OCI-LY7 (cell line): ENCODE results near the gene ABCA2. TPM values are rescaled to one million over a fixed set of nuclear protein-coding genes. Genes with fewer than 3 reads are reported as not detected.
A peak's percentile ranks its signal among the peaks of the same experiment; 100 is the strongest.

Experiments
- Bru-seq: library from RNA; stranded (reverse); fragments of 400-500 nt; gene quantifications from one replicate; lab custom pipeline; 2021; lab: Mats Ljungman, UMichigan
- BruChase-seq, 2 experiments: library from RNA; stranded (reverse); fragments of 400-500 nt; gene quantifications; one replicate each; lab custom pipeline; 2021; lab: Mats Ljungman, UMichigan
- BruUV-seq: library from RNA; stranded (reverse); fragments of 400-500 nt; replicated peaks from 2 replicates; lab custom pipeline; 2021; lab: Mats Ljungman, UMichigan
- CTCF ChIA-PET: fragments of 300-600 bp; sonication (Branson Sonifier 250); formaldehyde crosslinking; loops from one replicate; lab custom pipeline; 2022; ENCODE audit warnings: antibody characterized with exemption; ENCODE audit not compliant: unreplicated experiment; lab: Charles Lee
- POLR2A ChIA-PET: fragments of 300-600 bp; sonication (Branson Sonifier 250); formaldehyde crosslinking; loops from one replicate; lab custom pipeline; 2022; ENCODE audit warnings: antibody characterized with exemption; lab: Charles Lee
- DNase-seq: peaks from one replicate; pipeline ENCODE4 v3.0.0-alpha.2; 2015; ENCODE audit warnings: low spot score
- H2AFZ ChIP-seq: fragments of 200-600 bp; sonication (generic), shearing (Covaris generic); 2 replicates; pipeline ENCODE4 v1.6.1; 2014; ENCODE audit warnings: mild to moderate bottlenecking, antibody characterized with exemption, low read length, moderate library complexity
- H3K27ac ChIP-seq: fragments of 200-600 bp; sonication (generic); 2 replicates; pipeline ENCODE4 v1.5.1; 2014; ENCODE audit warnings: mixed run types, low read depth, mild to moderate bottlenecking, moderate library complexity, low read length, inconsistent platforms; ENCODE audit not compliant: poor library complexity, severe bottlenecking
- H3K36me3 ChIP-seq: fragments of 200-600 bp; sonication (generic); 2 replicates; pipeline ENCODE4 v1.6.1; 2014; ENCODE audit warnings: mild to moderate bottlenecking, antibody characterized with exemption, low read length, moderate library complexity, mixed read lengths; ENCODE audit not compliant: insufficient read depth
- H3K4me1 ChIP-seq: fragments of 200-600 bp; sonication (generic); 2 replicates; pipeline ENCODE4 v1.5.1; 2014; ENCODE audit warnings: mild to moderate bottlenecking, low read length; ENCODE audit not compliant: insufficient read depth, poor library complexity, severe bottlenecking
- H3K4me2 ChIP-seq: fragments of 200-600 bp; sonication (generic); 2 replicates; pipeline ENCODE4 v1.6.1; 2014; ENCODE audit warnings: mild to moderate bottlenecking, low read length
- H3K4me3 ChIP-seq: fragments of 200-600 bp; sonication (generic); 2 replicates; pipeline ENCODE4 v1.5.1; 2014; ENCODE audit warnings: mild to moderate bottlenecking, low read depth, low read length; ENCODE audit not compliant: poor library complexity, severe bottlenecking
- H3K79me2 ChIP-seq: fragments of 200-600 bp; sonication (generic); 2 replicates; pipeline ENCODE4 v1.6.1; 2016; ENCODE audit warnings: low read depth, mild to moderate bottlenecking, low read length, moderate library complexity, mixed read lengths; ENCODE audit not compliant: insufficient read depth
- H3K9me2 ChIP-seq: fragments of 200-600 bp; sonication (generic); 2 replicates; pipeline ENCODE4 v1.6.1; 2016; ENCODE audit warnings: mild to moderate bottlenecking, low read length, mixed read lengths; ENCODE audit not compliant: insufficient read depth
- H3K9me3 ChIP-seq: fragments of 200-600 bp; sonication (generic); 2 replicates; pipeline ENCODE4 v1.6.1; 2014; ENCODE audit warnings: mild to moderate bottlenecking, mixed run types, low read length, mixed read lengths
- H4K20me1 ChIP-seq: fragments of 200-600 bp; sonication (generic); 2 replicates; pipeline ENCODE4 v1.6.1; 2014; ENCODE audit warnings: mild to moderate bottlenecking, antibody characterized with exemption, low read length, moderate library complexity, mixed read lengths; ENCODE audit not compliant: insufficient read depth
- CTCF ChIP-seq: fragments of 200-600 bp; sonication (generic); conservative IDR thresholded peaks from 2 replicates; pipeline ENCODE4 v1.5.1; 2014; ENCODE audit warnings: mild to moderate bottlenecking, antibody characterized with exemption, low read length, moderate library complexity, mixed read lengths
- EZH2phosphoT487 ChIP-seq: fragments of 200-600 bp; sonication (generic); IDR thresholded peaks from 2 replicates; pipeline ENCODE4 v1.6.1; 2018; ENCODE audit warnings: low read depth, borderline replicate concordance, mild to moderate bottlenecking, mixed run types, antibody characterized with exemption, low read length, moderate library complexity, mixed read lengths
- intact Hi-C: fragments of 100-400 bp; cut with micrococcal nuclease; formaldehyde crosslinking; loops from one replicate; pipeline ENCODE4 v1.10.0; 2022; ENCODE audit not compliant: unreplicated experiment
- long read RNA-seq: library from polyadenylated mRNA; stranded (forward); transcript quantifications from one replicate; pipeline ENCODE4 v2.0.0, GENCODE V29; 2022
- total RNA-seq, 2 experiments: library from RNA; depleted of rRNA in 1 of 2; stranded (reverse); fragments of >200 nt in 1 of 2; shearing (Covaris generic) in 1 of 2; gene quantifications; 2 replicates each; pipeline ENCODE4 v1.2.3, GENCODE V29; 2014 to 2022

The ABCA2 gene
- 2.4 and 4.1 TPM in 2 replicates for total RNA-seq (2014; rRNA removed; shearing (Covaris generic))
- total RNA-seq (2022): 8.3 and 10.6 TPM in 2 replicates
- percentile 21 among the genes with signal in this experiment for Bru-seq, nascent RNA
- BruChase-seq, experiment 1, labeled RNA remaining after a 6-hour chase: percentile 32 among the genes with signal in this experiment
- BruChase-seq, experiment 2, labeled RNA remaining after a 2-hour chase: percentile 25 among the genes with signal in this experiment
- long read RNA-seq, partial matches to known transcripts: 1 of 1 reads
- long read RNA-seq, other reads (novel, unspliced or antisense): 0 of 1 reads

DNA sequence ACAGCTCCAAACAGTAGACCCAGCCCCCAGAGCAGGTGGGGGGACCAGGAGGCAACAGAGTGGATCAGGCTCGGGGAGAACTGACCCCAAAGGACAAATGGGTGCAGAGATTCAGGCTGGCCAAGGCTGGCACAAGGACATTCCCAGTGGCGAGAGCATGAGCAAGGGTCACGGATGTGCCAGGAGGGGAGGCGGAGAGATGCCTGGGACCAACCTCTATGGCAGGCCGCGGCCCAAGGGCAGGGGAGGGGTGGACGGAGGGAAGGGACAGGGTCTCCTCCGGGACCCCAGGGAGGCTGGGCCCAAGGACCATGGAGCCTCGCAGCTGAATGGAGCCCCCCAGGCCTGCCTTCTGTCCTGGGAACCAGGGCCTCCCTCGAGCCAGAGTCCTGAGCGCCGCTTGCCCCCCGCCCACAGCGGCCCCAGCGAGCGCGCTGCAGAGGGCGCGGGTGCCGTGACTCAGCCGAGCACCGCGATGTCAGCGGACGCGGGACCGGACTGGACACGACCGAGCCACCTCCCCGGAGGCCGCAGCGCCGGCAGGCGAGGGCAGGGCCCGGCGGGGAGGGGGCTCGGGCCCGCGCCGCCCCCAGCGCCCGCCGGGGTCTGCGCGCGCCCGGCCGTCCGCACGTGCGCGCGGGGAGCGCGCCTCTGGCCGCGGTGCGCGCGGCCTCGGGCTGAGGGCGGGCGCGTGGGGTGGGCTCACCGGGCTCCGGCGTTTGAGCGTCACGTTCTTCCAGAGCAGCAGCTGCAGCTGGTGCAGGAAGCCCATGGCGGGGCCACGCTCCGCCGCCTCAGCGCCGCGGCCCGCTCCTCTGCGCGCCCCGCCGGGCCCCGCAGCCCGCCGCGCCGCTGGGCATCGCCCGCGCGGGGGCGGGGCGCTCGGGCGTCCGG lies at the start of gene ABCA2:
TSS of gene ABCA2 (minus strand) at position 869 of the 894 bp plus-strand sequence. CDS start at position 772, 97 bp downstream.
- Histone ChIP-seq H3K4me2 (peak within 1 kb of the TSS; percentile 84), H3K36me3 (no peaks in the 10 kb centered on the region), H3K9me3 (no peaks in the 10 kb centered on the region), H3K79me2 (no peaks in the 10 kb centered on the region), H2AFZ (peak within 1 kb of the TSS; percentile 80; the same call in 1 of the 2 replicates), H3K4me3 (peak within 1 kb of the TSS; percentile 65), H3K27ac (peak within 1 kb of the TSS; percentile 8), H4K20me1 (no peaks in the 10 kb centered on the region), H3K4me1 (peaks cover 45% of the 10 kb centered on the region), H3K9me2 (no peaks in the 10 kb centered on the region)
- TF ChIP-seq EZH2phosphoT487 (no peak), CTCF (no peak)
- CTCF ChIA-PET: no interaction called here
- DNase-seq: no peak
- BruUV-seq: no TSS peak
- POLR2A ChIA-PET: interaction anchor here (2.1 kb wide), 1 partner anchor 42 kb away, joined by 4 read pairs; no protein-coding TSS in a partner anchor
- intact Hi-C loops: loop anchor here (2.0 kb wide), 2 partner anchors 141 to 237 kb away; partner anchors contain the start of genes TMEM141 and TRAF2

DNA sequence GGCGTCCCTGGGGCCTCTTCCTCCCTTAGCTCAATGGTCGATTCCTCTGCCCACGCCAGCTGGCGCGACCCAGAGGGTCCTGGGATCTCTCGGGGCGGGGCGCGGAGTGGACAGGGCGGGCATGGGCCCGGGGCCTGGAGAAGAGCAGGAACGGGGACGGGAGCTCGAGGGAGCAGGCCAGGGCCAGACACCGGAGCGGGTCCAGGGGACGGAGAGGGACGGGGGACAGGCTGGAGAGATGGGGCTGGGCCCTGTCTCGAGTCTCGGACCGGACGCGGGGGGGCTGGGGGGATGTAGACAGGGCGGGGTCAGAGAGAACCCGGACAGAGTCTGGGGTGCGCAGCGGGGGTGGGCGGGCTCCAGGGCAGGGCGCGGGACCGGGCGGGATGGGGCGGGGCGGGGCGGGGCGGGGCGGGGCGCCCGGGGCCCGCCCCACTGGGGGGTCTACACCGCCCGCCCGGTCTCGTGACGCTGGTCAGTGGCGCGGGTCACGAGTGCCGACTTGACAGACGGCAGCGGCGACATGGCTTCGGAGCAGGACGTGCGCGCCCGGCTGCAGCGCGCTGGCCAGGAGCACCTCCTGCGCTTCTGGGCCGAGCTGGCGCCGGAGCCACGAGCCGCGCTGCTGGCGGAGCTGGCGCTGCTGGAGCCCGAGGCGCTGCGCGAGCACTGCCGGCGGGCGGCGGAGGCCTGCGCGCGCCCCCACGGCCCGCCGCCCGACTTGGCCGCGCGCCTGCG lies 49.1 kb upstream of the ABCA2 start, which contains the start of gene UAP1L1:
TSS of gene UAP1L1 (plus strand) at position 508 of the 738 bp plus-strand sequence. CDS start at position 524, 16 bp downstream.
- POLR2A ChIA-PET: interaction anchor here (1.2 to 2.0 kb wide), 2 partner anchors 9 to 10 kb away, joined by 4 to 7 read pairs; partner anchors contain the start of gene MAN1B1

More for the DNA sequence above, 49.1 kb upstream of the ABCA2 start, which contains the start of gene UAP1L1:
- peaks cover 18% of the 10 kb centered on the region for H3K4me1 ChIP-seq
- H2AFZ ChIP-seq: peak within 1 kb of the TSS; percentile 50; the same call in 1 of the 2 replicates
- H3K36me3 ChIP-seq: no peaks in the 10 kb centered on the region
- H4K20me1 ChIP-seq: no peaks in the 10 kb centered on the region
- BruUV-seq: no TSS peak
- no peaks in the 10 kb centered on the region for H3K9me2 ChIP-seq
- TF ChIP-seq EZH2phosphoT487: no peak
- TF ChIP-seq CTCF: no peak
- H3K79me2 ChIP-seq: no peaks in the 10 kb centered on the region
- H3K9me3 ChIP-seq: no peaks in the 10 kb centered on the region
- no peak within 1 kb of the TSS for H3K27ac ChIP-seq
- CTCF ChIA-PET: interaction anchor here (0.6 to 1.1 kb wide), 3 partner anchors 9 to 13 kb away, joined by 3 to 5 read pairs (median 4); partner anchors contain the start of gene MAN1B1
- H3K4me3 ChIP-seq: peak within 1 kb of the TSS; percentile 72
- peak within 1 kb of the TSS; percentile 69 for H3K4me2 ChIP-seq
- peak; percentile 64 for DNase-seq
- intact Hi-C loops: no loop called here
